Measurements from ENCODE around the gene BLOC1S3.
A peak's percentile ranks its signal among the peaks of the same experiment; 100 is the strongest.

BLOC1S3 gene

DNA sequence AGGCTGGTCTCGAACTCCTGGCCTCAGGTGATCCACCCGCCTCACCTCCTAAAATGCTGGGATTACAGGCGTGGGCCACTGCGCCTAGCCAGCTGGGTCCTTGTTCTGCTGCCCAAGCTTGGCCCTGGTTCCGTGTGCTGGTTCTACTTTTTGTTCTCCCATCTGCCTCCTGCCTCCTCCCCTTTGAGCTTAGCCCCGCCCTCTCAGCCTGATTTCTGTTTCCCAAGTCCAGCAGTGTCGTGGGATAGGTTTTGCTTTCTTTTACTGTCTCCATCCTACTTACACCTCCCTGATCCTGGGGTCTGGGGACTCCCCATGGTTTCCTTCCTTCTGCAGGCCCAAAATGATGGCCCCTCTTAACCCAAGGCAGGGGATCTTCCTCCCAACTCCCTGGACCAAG, 2.4 kb downstream of the BLOC1S3 start:
- Mint-ChIP-seq H3K9me3 (ENCODE audit: low read depth) (no peaks in the 10 kb centered on the region), H3K4me1 (ENCODE audit: low read depth) (peaks cover 31% of the 10 kb centered on the region), H3K36me3 (no peaks in the 10 kb centered on the region), H3K4me3 (peak overlapping the region; percentile 74), H3K27me3 (no peaks in the 10 kb centered on the region), H3K27ac (peak overlapping the region; percentile 58)

GRCh38 chr19:45182758-45183157, 4.2 kb downstream of the BLOC1S3 start:
- Mint-ChIP-seq H3K9me3 (ENCODE audit: low read depth) (no peaks in the 10 kb centered on the region), H3K4me1 (ENCODE audit: low read depth) (peaks cover 28% of the 10 kb centered on the region), H3K27me3 (no peaks in the 10 kb centered on the region), H3K4me3 (no peak overlapping the region), H3K36me3 (no peaks in the 10 kb centered on the region), H3K27ac (no peak overlapping the region)

DNA sequence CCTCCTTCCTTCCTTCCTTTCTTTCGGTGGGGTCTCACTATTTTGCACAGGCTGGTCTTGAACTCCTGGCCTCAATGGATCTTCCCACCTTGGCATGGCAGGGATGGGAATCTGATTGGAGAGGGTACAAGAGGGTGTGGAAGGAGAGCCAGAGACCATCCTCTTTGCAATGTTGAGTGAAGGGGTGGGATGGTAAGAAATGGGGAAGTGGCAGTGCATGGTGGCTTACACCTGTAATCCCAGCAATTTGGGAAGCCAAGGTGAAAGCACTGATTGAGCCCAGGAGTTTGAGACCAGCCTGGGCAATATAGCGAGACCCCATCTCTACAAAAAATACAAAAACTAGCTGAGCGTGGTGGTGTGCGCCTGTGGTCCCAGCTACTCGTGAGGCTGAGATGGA, 5.5 kb downstream of the BLOC1S3 start:
- peaks cover 25% of the 10 kb centered on the region for H3K4me1 Mint-ChIP-seq (ENCODE audit: low read depth)
- peak overlapping the region; percentile 37 for H3K27ac Mint-ChIP-seq
- H3K27me3 Mint-ChIP-seq = no peaks in the 10 kb centered on the region
- H3K36me3 Mint-ChIP-seq = no peaks in the 10 kb centered on the region
- no peak overlapping the region for H3K4me3 Mint-ChIP-seq
- H3K9me3 Mint-ChIP-seq (ENCODE audit: low read depth) = no peaks in the 10 kb centered on the region

GRCh38 chr19:45186509-45187334, 8.1 kb downstream of the BLOC1S3 start:
- Mint-ChIP-seq H3K9me3 (ENCODE audit: low read depth) (no peaks in the 10 kb centered on the region), H3K4me3 (no peak overlapping the region), H3K27ac (no peak overlapping the region), H3K4me1 (ENCODE audit: low read depth) (peaks cover 8% of the 10 kb centered on the region), H3K36me3 (peaks cover 2% of the 10 kb centered on the region), H3K27me3 (no peaks in the 10 kb centered on the region)

- Mint-ChIP-seq H3K4me1 (ENCODE audit: low read depth) (peaks cover 6% of the 10 kb centered on the region), H3K9me3 (ENCODE audit: low read depth) (no peaks in the 10 kb centered on the region), H3K27ac (no peak overlapping the region), H3K4me3 (no peak overlapping the region), H3K36me3 (peaks cover 2% of the 10 kb centered on the region), H3K27me3 (no peaks in the 10 kb centered on the region)
These were observed 9.0 kb downstream of the BLOC1S3 start for GRCh38 chr19:45187421-45188100.

GRCh38 chr19:45189971-45190370, 11.4 kb downstream of the BLOC1S3 start:
- Mint-ChIP-seq H3K36me3 (peaks cover 2% of the 10 kb centered on the region), H3K27me3 (no peaks in the 10 kb centered on the region), H3K27ac (no peak overlapping the region), H3K4me3 (no peak overlapping the region), H3K9me3 (ENCODE audit: low read depth) (no peaks in the 10 kb centered on the region), H3K4me1 (ENCODE audit: low read depth) (peaks cover 1% of the 10 kb centered on the region)

GRCh38 chr19:45191375-45191774, 12.8 kb downstream of the BLOC1S3 start:
- no peak overlapping the region for H3K27ac Mint-ChIP-seq

GRCh38 chr19:45195764-45196163, 17.2 kb downstream of the BLOC1S3 start:
- Mint-ChIP-seq H3K4me3 (no peak overlapping the region), H3K27me3 (no peaks in the 10 kb centered on the region), H3K4me1 (ENCODE audit: low read depth) (no peaks in the 10 kb centered on the region), H3K9me3 (ENCODE audit: low read depth) (no peaks in the 10 kb centered on the region), H3K36me3 (peaks cover 2% of the 10 kb centered on the region), H3K27ac (no peak overlapping the region)

More at GRCh38 chr19:45191375-45191774, 12.8 kb downstream of the BLOC1S3 start:
- H3K36me3 Mint-ChIP-seq = peaks cover 2% of the 10 kb centered on the region
- H3K9me3 Mint-ChIP-seq (ENCODE audit: low read depth) = no peaks in the 10 kb centered on the region
- H3K4me3 Mint-ChIP-seq = no peak overlapping the region
- peaks cover 1% of the 10 kb centered on the region for H3K4me1 Mint-ChIP-seq (ENCODE audit: low read depth)
- no peaks in the 10 kb centered on the region for H3K27me3 Mint-ChIP-seq

GRCh38 chr19:45200568-45200967, 22.0 kb downstream of the BLOC1S3 start:
- H3K4me3 Mint-ChIP-seq = no peak overlapping the region
- H3K9me3 Mint-ChIP-seq (ENCODE audit: low read depth) = no peaks in the 10 kb centered on the region
- peaks cover 2% of the 10 kb centered on the region for H3K27me3 Mint-ChIP-seq
- H3K27ac Mint-ChIP-seq = no peak overlapping the region
- H3K36me3 Mint-ChIP-seq = peaks cover 3% of the 10 kb centered on the region
- H3K4me1 Mint-ChIP-seq (ENCODE audit: low read depth) = no peaks in the 10 kb centered on the region

GRCh38 chr19:45202637-45203036, 24.1 kb downstream of the BLOC1S3 start:
- Mint-ChIP-seq H3K4me1 (ENCODE audit: low read depth) (no peaks in the 10 kb centered on the region), H3K27me3 (peaks cover 2% of the 10 kb centered on the region), H3K9me3 (ENCODE audit: low read depth) (no peaks in the 10 kb centered on the region), H3K4me3 (no peak overlapping the region), H3K27ac (no peak overlapping the region), H3K36me3 (peaks cover 3% of the 10 kb centered on the region)

GRCh38 chr19:45205810-45206209, 27.2 kb downstream of the BLOC1S3 start:
- Mint-ChIP-seq H3K9me3 (ENCODE audit: low read depth) (no peaks in the 10 kb centered on the region), H3K4me3 (no peak overlapping the region), H3K27me3 (peaks cover 3% of the 10 kb centered on the region), H3K27ac (no peak overlapping the region), H3K4me1 (ENCODE audit: low read depth) (no peaks in the 10 kb centered on the region), H3K36me3 (peaks cover 3% of the 10 kb centered on the region)

DNA sequence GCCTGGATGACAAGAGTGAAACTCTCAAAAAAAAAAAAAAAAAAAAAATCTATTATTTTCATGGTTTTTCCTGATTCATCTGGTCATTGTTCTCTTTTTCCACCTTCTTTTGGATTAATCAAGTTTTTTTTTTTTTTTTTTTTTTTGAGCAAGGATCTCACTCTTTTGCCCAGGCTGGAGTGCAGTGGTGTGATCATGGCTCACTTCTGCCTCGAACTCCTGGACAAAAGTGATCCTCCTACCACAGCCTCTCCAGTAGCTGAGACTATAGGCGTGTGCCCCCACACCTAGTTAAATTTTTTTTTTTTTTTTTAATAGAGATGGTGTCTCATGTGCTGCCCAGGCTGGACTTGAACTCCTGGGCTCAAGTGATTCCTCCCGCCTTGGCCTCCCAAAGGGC, 27.7 kb downstream of the BLOC1S3 start:
- H3K27me3 Mint-ChIP-seq = peaks cover 3% of the 10 kb centered on the region
- H3K4me1 Mint-ChIP-seq (ENCODE audit: low read depth) = no peaks in the 10 kb centered on the region
- no peaks in the 10 kb centered on the region for H3K9me3 Mint-ChIP-seq (ENCODE audit: low read depth)
- H3K27ac Mint-ChIP-seq = no peak overlapping the region
- no peak overlapping the region for H3K4me3 Mint-ChIP-seq
- H3K36me3 Mint-ChIP-seq = peaks cover 3% of the 10 kb centered on the region

DNA sequence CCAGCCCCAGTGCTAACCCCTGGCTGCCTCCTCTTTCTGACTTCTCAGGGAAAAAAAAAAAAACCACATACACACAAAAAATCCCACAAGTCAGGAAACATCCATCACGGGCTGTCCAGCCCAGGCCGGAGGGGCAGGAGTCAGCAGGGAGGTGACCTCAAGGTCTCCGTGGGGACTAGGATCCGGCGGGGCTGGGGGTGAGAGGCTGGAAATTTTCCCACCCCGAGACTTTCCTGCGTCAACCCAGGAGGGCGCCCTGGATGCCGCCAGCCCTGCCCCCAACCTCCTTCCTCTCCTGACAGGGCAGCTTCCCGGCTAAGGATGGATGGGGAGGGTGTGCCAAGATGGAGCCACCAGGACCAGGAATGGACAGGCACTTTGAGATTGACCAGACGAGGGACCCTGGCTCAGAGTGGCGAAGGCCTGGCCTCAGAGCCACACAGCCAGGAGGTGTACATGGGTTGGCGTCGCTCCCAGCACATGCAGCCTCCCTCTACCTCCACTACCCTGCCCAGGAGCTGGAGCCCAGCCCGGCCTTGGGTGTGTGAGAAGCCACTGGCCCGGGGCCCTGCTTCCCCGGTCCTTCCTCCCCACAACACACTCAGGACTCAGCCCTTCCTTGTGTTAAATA, 33.3 kb downstream of the BLOC1S3 start:
- Mint-ChIP-seq H3K27me3 (peaks cover 11% of the 10 kb centered on the region), H3K4me1 (ENCODE audit: low read depth) (peaks cover 1% of the 10 kb centered on the region), H3K9me3 (ENCODE audit: low read depth) (no peaks in the 10 kb centered on the region), H3K4me3 (no peak overlapping the region), H3K36me3 (no peaks in the 10 kb centered on the region), H3K27ac (no peak overlapping the region)

DNA sequence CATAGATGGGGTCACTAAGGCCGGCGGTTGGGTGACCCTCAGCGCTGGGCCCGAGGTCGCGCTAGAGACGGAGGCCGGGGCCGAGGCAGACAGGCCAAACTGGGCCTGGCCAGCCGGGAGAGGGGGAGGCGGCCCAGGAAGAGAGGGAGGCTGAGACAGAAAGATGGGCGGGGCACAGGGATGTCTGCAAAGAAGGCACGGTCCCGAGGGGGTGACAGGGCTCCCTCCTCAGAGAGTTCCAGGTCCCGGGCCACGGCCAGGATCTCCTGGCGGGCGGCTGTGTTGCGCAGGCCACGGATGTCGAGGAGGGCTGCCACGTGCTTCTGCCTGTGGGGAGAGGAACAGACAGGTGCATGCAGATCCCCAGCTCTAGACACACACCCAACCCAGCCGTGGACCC, 34.4 kb downstream of the BLOC1S3 start:
- no peak overlapping the region for H3K4me3 Mint-ChIP-seq
- no peak overlapping the region for H3K27ac Mint-ChIP-seq
- no peaks in the 10 kb centered on the region for H3K36me3 Mint-ChIP-seq
- H3K9me3 Mint-ChIP-seq (ENCODE audit: low read depth) = no peaks in the 10 kb centered on the region
- H3K27me3 Mint-ChIP-seq = peaks cover 14% of the 10 kb centered on the region
- H3K4me1 Mint-ChIP-seq (ENCODE audit: low read depth) = peaks cover 1% of the 10 kb centered on the region

Measured in activated naive CD8-positive, alpha-beta T cell (primary cell).